HepG2 (cell line): ENCODE data around the gene MFSD2A. TPM values are rescaled to one million over a fixed set of nuclear protein-coding genes. Genes with fewer than 3 reads are reported as not detected.

ENCODE experiments used
- CREB1 ChIP-seq, 2 experiments: fragments of 450-650 bp in 1 of 2; IDR thresholded peaks; 2 replicates each; pipeline ENCODE4 v1.6.1; 2016 to 2017; ENCODE audit warnings: control low read depth in 1 of 2, mild to moderate bottlenecking in 1 of 2, missing compliant biosample characterization in 1 of 2, missing genetic modification characterization in 1 of 2
- GABPB1 ChIP-seq: IDR thresholded peaks from 2 replicates; pipeline ENCODE4 v1.6.1; 2016; ENCODE audit warnings: mild to moderate bottlenecking, missing genetic modification reagents, moderate library complexity, missing compliant biosample characterization
- GATAD1 ChIP-seq: IDR thresholded peaks from 2 replicates; pipeline ENCODE4 v1.6.1; 2016; ENCODE audit warnings: missing genetic modification reagents, missing compliant biosample characterization
- KAT7 ChIP-seq: IDR thresholded peaks from 2 replicates; pipeline ENCODE4 v1.6.1; 2018; ENCODE audit warnings: borderline replicate concordance, missing compliant biosample characterization
- KLF9 ChIP-seq: IDR thresholded peaks from 2 replicates; pipeline ENCODE4 v1.6.1; 2016; ENCODE audit warnings: low read depth
- MED1 ChIP-seq: sonication (generic); formaldehyde crosslinking; IDR thresholded peaks from 2 replicates; pipeline ENCODE4 v1.4.0; 2020; ENCODE audit warnings: missing genetic modification reagents
- MTA1 ChIP-seq: sonication (generic); formaldehyde crosslinking; IDR thresholded peaks from 2 replicates; pipeline ENCODE4 v1.4.0; 2020; ENCODE audit warnings: missing genetic modification reagents, mild to moderate bottlenecking, borderline replicate concordance
- NBN ChIP-seq: fragments of 450-650 bp; conservative IDR thresholded peaks from 2 replicates; pipeline ENCODE4 v1.6.1; 2017
- NFKBIZ ChIP-seq: IDR thresholded peaks from 2 replicates; pipeline ENCODE4 v1.6.1; 2018; ENCODE audit warnings: missing genetic modification reagents, missing compliant biosample characterization
- RAD51 ChIP-seq: fragments of 450-650 bp; IDR thresholded peaks from 2 replicates; pipeline ENCODE4 v1.6.1; 2016; ENCODE audit warnings: borderline replicate concordance
- THAP11 ChIP-seq: IDR thresholded peaks from 2 replicates; pipeline ENCODE4 v1.6.1; 2016; ENCODE audit warnings: missing biosample characterization, missing genetic modification reagents
- THAP7 ChIP-seq: sonication (generic); formaldehyde crosslinking; IDR thresholded peaks from 2 replicates; pipeline ENCODE4 v1.8.1; 2023; ENCODE audit warnings: mild to moderate bottlenecking, missing genetic modification reagents
- ZHX2 ChIP-seq, 2 experiments: sonication (generic) in 1 of 2; formaldehyde crosslinking in 1 of 2; IDR thresholded peaks; 2 replicates each; pipeline versions ENCODE4 v1.6.1 to v1.9.0; 2014 to 2022; ENCODE audit warnings: antibody characterized with exemption in 1 of 2, borderline replicate concordance in 1 of 2, inconsistent platforms in 1 of 2, low read depth in 1 of 2, missing genetic modification reagents in 1 of 2
- ZNF614 ChIP-seq: IDR thresholded peaks from 2 replicates; pipeline ENCODE4 v1.6.1; 2018; ENCODE audit warnings: missing biosample characterization, missing genetic modification reagents, inconsistent platforms, borderline replicate concordance
- polyA plus RNA-seq, 8 experiments: library from polyadenylated mRNA; depleted of rRNA in 3 of 8; stranded (reverse) in 7 of 8; unstranded in 1 of 8; fragments of >200 nt; fragmentation: Illumina TruSeq in 4 of 8; extraction: Trizol in 4 of 8; gene quantifications; 2 replicates each; pipeline versions ENCODE4 v1.2.1 to v1.2.3, GENCODE V29; 2011 to 2016; ENCODE audit warnings: low read depth in 4 of 8, missing spikeins in 1 of 8, mixed read lengths in 1 of 8; ENCODE audit not compliant: insufficient read depth in 1 of 8
- total RNA-seq, 5 experiments: library from RNA; depleted of rRNA; stranded (reverse); fragments of >200 nt; fragmentation: Illumina TruSeq; extraction: Trizol; gene quantifications; 2 replicates each; pipeline ENCODE4 v1.2.3, GENCODE V29; 2016; ENCODE audit warnings: low read depth in 1 of 5
- TF ChIP-seq, protein P1 (sequence below): sonication (generic); formaldehyde crosslinking; IDR thresholded peaks from 2 replicates; pipeline ENCODE4 v1.8.0; 2022; ENCODE audit warnings: mild to moderate bottlenecking, missing genetic modification reagents, moderate library complexity

The MFSD2A gene
- total and polyA plus RNA-seq, 2 of the 13 experiments (the other 11 are each of a cell fraction or from before 2014, with no cell fraction given): 0.08 TPM; not detected in 1

- TF ChIP-seq, protein P1, sequence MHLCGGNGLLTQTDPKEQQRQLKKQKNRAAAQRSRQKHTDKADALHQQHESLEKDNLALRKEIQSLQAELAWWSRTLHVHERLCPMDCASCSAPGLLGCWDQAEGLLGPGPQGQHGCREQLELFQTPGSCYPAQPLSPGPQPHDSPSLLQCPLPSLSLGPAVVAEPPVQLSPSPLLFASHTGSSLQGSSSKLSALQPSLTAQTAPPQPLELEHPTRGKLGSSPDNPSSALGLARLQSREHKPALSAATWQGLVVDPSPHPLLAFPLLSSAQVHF (CRISPR knock-in tag): no peak
- TF ChIP-seq ZHX2 (IDR thresholded peaks at IDR 0.05; ENCODE audit: low read depth) (no peak), ZHX2 (CRISPR knock-in tag; IDR thresholded peaks at IDR 0.05; ENCODE audit: borderline replicate concordance) (no peak), KAT7 (CRISPR knock-in tag) (no peak), GABPB1 (CRISPR knock-in tag) (peak; percentile 42; the same call in 1 of the 2 replicates), RAD51 (no peak), NBN (no peak), GATAD1 (0 out of 2 replicates have a peak, but pooled peaks have one; percentile 19), NFKBIZ (CRISPR knock-in tag) (0 out of 2 replicates have a peak, but pooled peaks have one; percentile 58), KLF9 (no peak), ZNF614 (CRISPR knock-in tag) (no peak), MTA1 (CRISPR knock-in tag) (peak; percentile 79; the same call in 1 of the 2 replicates), MED1 (CRISPR knock-in tag) (peak; percentile 38; the same call in 1 of the 2 replicates), THAP7 (CRISPR knock-in tag) (no peak), CREB1 (IDR thresholded peaks at IDR 0.05) (no peak), CREB1 (CRISPR knock-in tag; IDR thresholded peaks at IDR 0.05) (peak; percentile 58; the same call in 1 of the 2 replicates), THAP11 (peak; percentile 61; the same call in 1 of the 2 replicates)
These were observed 20.7 kb upstream of the MFSD2A start (continued) for GRCh38 chr1:39933956-39934941.
